Body of pancreas (tissue), 4 donors: ENCODE data around the gene CCDC73.

Experiments used
- CTCF ChIP-seq, 7 experiments: fragments of 450-650 bp in 4 of 7; fragments of 200-600 bp in 3 of 7; sonication (generic) in 3 of 7; IDR thresholded peaks; one replicate each; pipeline ENCODE4 v1.5.1; 2016 to 2019; ENCODE audit warnings: antibody characterized with exemption in 7 of 7
- POLR2A ChIP-seq, 3 donors: fragments of 450-650 bp; IDR thresholded peaks; one replicate each; pipeline ENCODE4 v1.6.1; 2016; ENCODE audit warnings: antibody characterized with exemption in 3 of 3, mild to moderate bottlenecking in 2 of 3

- TF ChIP-seq CTCF (IDR thresholded peaks at IDR 0.05) (no peak), POLR2A (IDR thresholded peaks at IDR 0.05) (no peak)
These were observed 207.8 kb downstream of the CCDC73 start for GRCh38 chr11:32586576-32587190.
